H9 (cell line): ENCODE data around the gene RND2. TPM values are rescaled to one million over a fixed set of nuclear protein-coding genes. Genes with fewer than 3 reads are reported as not detected.

Source experiments
- DNase-seq: peaks from one replicate; pipeline ENCODE4 v3.0.0-alpha.2; 2017
- H2AFZ ChIP-seq: one replicate; pipeline ENCODE4 v1.6.1; 2013; ENCODE audit warnings: mild to moderate bottlenecking, low read length, control low read depth, moderate library complexity
- H2AK5ac ChIP-seq: 2 replicates; pipeline ENCODE4 v1.6.1; 2013; ENCODE audit warnings: low read length, control low read depth, mixed read lengths; ENCODE audit not compliant: insufficient read length
- H2BK120ac ChIP-seq: one replicate; pipeline ENCODE4 v1.6.1; 2013; ENCODE audit warnings: low read depth, mild to moderate bottlenecking, low read length, control low read depth, inconsistent platforms; ENCODE audit not compliant: poor library complexity, severe bottlenecking
- H2BK12ac ChIP-seq: 2 replicates; pipeline ENCODE4 v1.6.1; 2013; ENCODE audit warnings: low read length, control low read depth, mixed read lengths, low read depth; ENCODE audit not compliant: insufficient read length
- H2BK15ac ChIP-seq: 2 replicates; pipeline ENCODE4 v1.6.1; 2013; ENCODE audit warnings: low read depth, low read length, control low read depth
- H2BK20ac ChIP-seq: one replicate; pipeline ENCODE4 v1.6.1; 2013; ENCODE audit warnings: low read depth, mild to moderate bottlenecking, low read length, control low read depth, inconsistent platforms; ENCODE audit not compliant: poor library complexity, severe bottlenecking
- H2BK5ac ChIP-seq: 2 replicates; pipeline ENCODE4 v1.6.1; 2013; ENCODE audit warnings: low read length, control low read depth, mixed read lengths; ENCODE audit not compliant: insufficient read length
- H3K14ac ChIP-seq: 2 replicates; pipeline ENCODE4 v1.6.1; 2013; ENCODE audit warnings: low read length, control low read depth; ENCODE audit not compliant: insufficient read depth
- H3K18ac ChIP-seq: 2 replicates; pipeline ENCODE4 v1.6.1; 2013; ENCODE audit warnings: low read depth, mild to moderate bottlenecking, mixed read lengths, low read length, control low read depth; ENCODE audit not compliant: insufficient read length
- H3K23ac ChIP-seq: 2 replicates; pipeline ENCODE4 v1.6.1; 2013; ENCODE audit warnings: low read length, control low read depth, mixed read lengths, low read depth; ENCODE audit not compliant: insufficient read length
- H3K23me2 ChIP-seq: 2 replicates; pipeline ENCODE4 v1.6.1; 2013; ENCODE audit warnings: low read depth, mild to moderate bottlenecking, mixed read lengths, low read length, control low read depth; ENCODE audit not compliant: insufficient read length, poor library complexity, severe bottlenecking
- H3K27ac ChIP-seq: 2 replicates; pipeline ENCODE4 v1.5.1; 2013; ENCODE audit warnings: low read length, control low read depth, mixed read lengths, low read depth; ENCODE audit not compliant: insufficient read length
- H3K27me3 ChIP-seq: 2 replicates; pipeline ENCODE4 v1.6.1; 2013; ENCODE audit warnings: low read length, control low read depth, inconsistent platforms; ENCODE audit not compliant: insufficient read depth
- H3K4ac ChIP-seq: 2 replicates; pipeline ENCODE4 v1.6.1; 2013; ENCODE audit warnings: low read depth, mild to moderate bottlenecking, control low read depth, inconsistent platforms, low read length, moderate library complexity
- H3K4me1 ChIP-seq: 2 replicates; pipeline ENCODE4 v1.6.1; 2013; ENCODE audit warnings: low read length, control low read depth, inconsistent platforms; ENCODE audit not compliant: insufficient read depth
- H3K4me2 ChIP-seq: 2 replicates; pipeline ENCODE4 v1.6.1; 2013; ENCODE audit warnings: low read length, control low read depth, mixed read lengths; ENCODE audit not compliant: insufficient read length, insufficient read depth
- H3K56ac ChIP-seq: 2 replicates; pipeline ENCODE4 v1.6.1; 2013; ENCODE audit warnings: low read depth, mild to moderate bottlenecking, mixed read lengths, low read length, control low read depth; ENCODE audit not compliant: insufficient read length
- H3K79me1 ChIP-seq: 2 replicates; pipeline ENCODE4 v1.6.1; 2013; ENCODE audit warnings: low read depth, mild to moderate bottlenecking, moderate library complexity, low read length, control low read depth, inconsistent platforms; ENCODE audit not compliant: insufficient read depth, poor library complexity, severe bottlenecking
- H3K79me2 ChIP-seq: 2 replicates; pipeline ENCODE4 v1.6.1; 2013; ENCODE audit warnings: low read length, control low read depth, inconsistent platforms; ENCODE audit not compliant: insufficient read depth
- H3K9ac ChIP-seq: 2 replicates; pipeline ENCODE4 v1.6.1; 2013; ENCODE audit warnings: low read length, control low read depth, mixed read lengths; ENCODE audit not compliant: insufficient read length; ENCODE audit errors: extremely low read depth
- H3K9me3 ChIP-seq: one replicate; pipeline ENCODE4 v1.6.1; 2013; ENCODE audit warnings: low read depth, low read length, inconsistent platforms; ENCODE audit not compliant: control insufficient read depth
- H3T11ph ChIP-seq: one replicate; pipeline ENCODE4 v1.6.1; 2013; ENCODE audit warnings: mild to moderate bottlenecking, low read length, control low read depth, inconsistent platforms
- H4K20me1 ChIP-seq: one replicate; pipeline ENCODE4 v1.6.1; 2013; ENCODE audit not compliant: control insufficient read depth, insufficient read length, insufficient read depth
- H4K5ac ChIP-seq: 2 replicates; pipeline ENCODE4 v1.6.1; 2013; ENCODE audit warnings: low read depth, mild to moderate bottlenecking, mixed read lengths, low read length, control low read depth; ENCODE audit not compliant: insufficient read length
- H4K8ac ChIP-seq: replicated peaks from 2 replicates; pipeline ENCODE4 v1.6.1; 2013; ENCODE audit warnings: low read length, control low read depth, mixed read lengths, low read depth; ENCODE audit not compliant: insufficient read length
- H4K91ac ChIP-seq: 2 replicates; pipeline ENCODE4 v1.6.1; 2013; ENCODE audit warnings: low read depth, mild to moderate bottlenecking, moderate library complexity, mixed read lengths, low read length, control low read depth; ENCODE audit not compliant: insufficient read length
- H3K27ac Mint-ChIP-seq, 3 experiments: 2 replicates in 2 of 3; 3 replicates in 1 of 3; pipeline ENCODE4 v1.8.0; 2020 to 2021; ENCODE audit warnings: mixed read lengths in 3 of 3, mild to moderate bottlenecking in 1 of 3, moderate library complexity in 1 of 3
- H3K27me3 Mint-ChIP-seq: 2 replicates; pipeline ENCODE4 v1.8.0; 2021; ENCODE audit warnings: low read depth, mild to moderate bottlenecking, moderate library complexity, mixed read lengths
- H3K36me3 Mint-ChIP-seq, 3 experiments: 2 replicates in 2 of 3; 3 replicates in 1 of 3; pipeline ENCODE4 v1.8.0; 2020 to 2021; ENCODE audit warnings: low read depth in 3 of 3, mixed read lengths in 3 of 3; ENCODE audit not compliant: insufficient read depth in 1 of 3
- H3K4me1 Mint-ChIP-seq, 2 experiments: 2 replicates each; pipeline ENCODE4 v1.8.0; 2020; ENCODE audit warnings: mixed read lengths in 2 of 2
- H3K4me3 Mint-ChIP-seq, 2 experiments: 2 replicates in 1 of 2; 3 replicates in 1 of 2; pipeline ENCODE4 v1.8.0; 2020 to 2021; ENCODE audit warnings: mild to moderate bottlenecking in 2 of 2, mixed read lengths in 2 of 2, moderate library complexity in 1 of 2
- H3K9me3 Mint-ChIP-seq, 2 experiments: 2 replicates in 1 of 2; 3 replicates in 1 of 2; pipeline ENCODE4 v1.8.0; 2020; ENCODE audit warnings: mild to moderate bottlenecking in 2 of 2, mixed read lengths in 2 of 2, moderate library complexity in 1 of 2
- WGBS: extraction: QIAGEN DNeasy Blood & Tissue Kit; methylation state at CpG from one replicate; pipeline ENCODE4 v1.1.7; 2013; ENCODE audit warnings: missing lambda C conversion rate, low lambda C conversion rate, mixed read lengths; ENCODE audit not compliant: insufficient read length; ENCODE audit errors: extremely low coverage; 5-methylcytosine and 5-hydroxymethylcytosine counted together
- total RNA-seq: library from RNA; stranded (reverse); gene quantifications from 2 replicates; pipeline ENCODE4 v1.2.1, GENCODE V29; 2021
- TF ChIP-seq, protein P1 (sequence below): fragments of 200-600 bp; sonication (generic); conservative IDR thresholded peaks from 3 replicates; pipeline ENCODE4 v1.8.0; 2021; ENCODE audit warnings: antibody characterized with exemption, mild to moderate bottlenecking

The RND2 gene
- total RNA-seq, 1 experiment from 2014 or later, result 47.8 TPM

DNA sequence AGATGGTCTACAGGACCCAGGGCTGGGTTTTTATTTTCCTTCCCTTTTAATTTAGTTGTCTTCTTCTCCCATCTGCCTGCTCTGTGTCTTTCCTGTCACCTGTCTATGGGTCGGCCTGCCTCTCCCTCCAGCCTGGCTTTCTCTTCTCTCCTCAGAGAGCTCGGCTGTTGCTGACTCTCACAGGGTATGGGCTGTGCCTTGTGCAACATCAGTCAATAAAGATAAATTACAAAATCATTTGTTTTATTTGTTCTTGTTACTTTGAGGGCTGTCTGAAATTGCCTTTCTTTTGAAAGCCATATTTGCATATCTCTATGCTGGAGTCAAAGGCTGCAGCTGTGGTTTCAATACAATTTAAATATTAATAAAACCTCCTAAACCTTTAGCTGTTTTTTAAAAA, 15.6 kb downstream of the RND2 start:
- no peak overlapping the region for H4K91ac ChIP-seq
- H3K79me1 ChIP-seq, result no peaks in the 10 kb centered on the region
- Mint-ChIP-seq H3K27ac (peak overlapping the region; percentile 89 to 94 (median 93); a peak in 6 of 7 replicates), H3K36me3 (peaks cover 8 to 16% (median 15%) of the 10 kb centered on the region in 3 experiments; a peak in 6 of 7 replicates), H3K27me3 (no peaks in the 10 kb centered on the region), H3K4me3 (no peak overlapping the region), H3K9me3 (no peaks in the 10 kb centered on the region; a peak in 1 of 5 replicates), H3K4me1 (peaks cover 58 to 71% of the 10 kb centered on the region in 2 experiments)
- H3K9me3 ChIP-seq, result no peaks in the 10 kb centered on the region
- H3K4me2 ChIP-seq, result no peak overlapping the region
- H2AFZ ChIP-seq, result no peak overlapping the region
- H4K5ac ChIP-seq, result no peak overlapping the region
- no peak overlapping the region for H3K27ac ChIP-seq
- no peak overlapping the region for H2BK120ac ChIP-seq
- no peak overlapping the region for H3T11ph ChIP-seq
- no peak overlapping the region for H2BK5ac ChIP-seq
- H2BK12ac ChIP-seq, result no peak overlapping the region
- peaks cover 13% of the 10 kb centered on the region; the same call in 1 of the 2 replicates for H3K4me1 ChIP-seq
- no peaks in the 10 kb centered on the region for H3K27me3 ChIP-seq
- H3K4ac ChIP-seq, result no peak overlapping the region
- H4K20me1 ChIP-seq, result no peaks in the 10 kb centered on the region
- TF ChIP-seq, protein P1, sequence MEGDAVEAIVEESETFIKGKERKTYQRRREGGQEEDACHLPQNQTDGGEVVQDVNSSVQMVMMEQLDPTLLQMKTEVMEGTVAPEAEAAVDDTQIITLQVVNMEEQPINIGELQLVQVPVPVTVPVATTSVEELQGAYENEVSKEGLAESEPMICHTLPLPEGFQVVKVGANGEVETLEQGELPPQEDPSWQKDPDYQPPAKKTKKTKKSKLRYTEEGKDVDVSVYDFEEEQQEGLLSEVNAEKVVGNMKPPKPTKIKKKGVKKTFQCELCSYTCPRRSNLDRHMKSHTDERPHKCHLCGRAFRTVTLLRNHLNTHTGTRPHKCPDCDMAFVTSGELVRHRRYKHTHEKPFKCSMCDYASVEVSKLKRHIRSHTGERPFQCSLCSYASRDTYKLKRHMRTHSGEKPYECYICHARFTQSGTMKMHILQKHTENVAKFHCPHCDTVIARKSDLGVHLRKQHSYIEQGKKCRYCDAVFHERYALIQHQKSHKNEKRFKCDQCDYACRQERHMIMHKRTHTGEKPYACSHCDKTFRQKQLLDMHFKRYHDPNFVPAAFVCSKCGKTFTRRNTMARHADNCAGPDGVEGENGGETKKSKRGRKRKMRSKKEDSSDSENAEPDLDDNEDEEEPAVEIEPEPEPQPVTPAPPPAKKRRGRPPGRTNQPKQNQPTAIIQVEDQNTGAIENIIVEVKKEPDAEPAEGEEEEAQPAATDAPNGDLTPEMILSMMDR, result no peak
- no peak overlapping the region for H3K56ac ChIP-seq
- DNase-seq, result no peak
- no peaks in the 10 kb centered on the region for H3K79me2 ChIP-seq
- no peaks in the 10 kb centered on the region for H3K23me2 ChIP-seq
- H3K14ac ChIP-seq, result no peak overlapping the region
- no peak overlapping the region for H4K8ac ChIP-seq
- no peak overlapping the region for H3K23ac ChIP-seq
- H3K9ac ChIP-seq, result no peak overlapping the region
- no peak overlapping the region for H2BK20ac ChIP-seq
- H2AK5ac ChIP-seq, result no peak overlapping the region
- WGBS, result no CpG with 5 or more reads among the region's 2 CpGs
- no peak overlapping the region for H3K18ac ChIP-seq
- H2BK15ac ChIP-seq, result no peak overlapping the region
